Right atrium auricular region (tissue), 2 donors: ENCODE data around the gene UNC5B. TPM values are rescaled to one million over a fixed set of nuclear protein-coding genes. Genes with fewer than 3 reads are reported as not detected.

Experiments used
- DNase-seq: peaks from one replicate; pipeline ENCODE4 v3.0.0-alpha.2; 2019; ENCODE audit warnings: low spot score
- H3K27ac ChIP-seq, 2 donors: fragments of 200-600 bp; sonication (generic); 1 replicate in 1 of 2; 2 replicates in 1 of 2; pipeline ENCODE4 v1.5.1; 2016 to 2019
- H3K27me3 ChIP-seq, 2 donors: fragments of 200-600 bp; sonication (generic); one replicate each; pipeline versions ENCODE4 v1.5.1 to v1.6.0; 2017 to 2019
- H3K36me3 ChIP-seq: fragments of 200-600 bp; sonication (generic); one replicate; pipeline ENCODE4 v1.5.1; 2016
- H3K4me1 ChIP-seq, 2 donors: fragments of 200-600 bp; sonication (generic); one replicate each; pipeline versions ENCODE4 v1.5.1 to v1.6.0; 2017 to 2019
- H3K4me3 ChIP-seq, 2 donors: fragments of 200-600 bp; sonication (generic); 1 replicate in 1 of 2; 2 replicates in 1 of 2; pipeline ENCODE4 v1.5.1; 2017 to 2019; ENCODE audit warnings: mild to moderate bottlenecking in 1 of 2, moderate library complexity in 1 of 2
- H3K9me3 ChIP-seq, 2 donors: fragments of 200-600 bp; sonication (generic); one replicate each; pipeline ENCODE4 v1.5.1; 2019
- total RNA-seq, 2 donors: library from RNA; depleted of rRNA; stranded (reverse); fragments of >200 nt; gene quantifications; one replicate each; pipeline ENCODE4 v1.1.0, GENCODE V29; 2016
- TF ChIP-seq, protein P1 (sequence below), 2 donors: fragments of 200-600 bp; sonication (generic); IDR thresholded peaks; one replicate each; pipeline ENCODE4 v1.5.1; 2019; ENCODE audit warnings: antibody characterized with exemption in 2 of 2

Gene UNC5B
- total RNA-seq, 2 donors from 2014 or later, result 10.9 to 29.2 TPM

DNA sequence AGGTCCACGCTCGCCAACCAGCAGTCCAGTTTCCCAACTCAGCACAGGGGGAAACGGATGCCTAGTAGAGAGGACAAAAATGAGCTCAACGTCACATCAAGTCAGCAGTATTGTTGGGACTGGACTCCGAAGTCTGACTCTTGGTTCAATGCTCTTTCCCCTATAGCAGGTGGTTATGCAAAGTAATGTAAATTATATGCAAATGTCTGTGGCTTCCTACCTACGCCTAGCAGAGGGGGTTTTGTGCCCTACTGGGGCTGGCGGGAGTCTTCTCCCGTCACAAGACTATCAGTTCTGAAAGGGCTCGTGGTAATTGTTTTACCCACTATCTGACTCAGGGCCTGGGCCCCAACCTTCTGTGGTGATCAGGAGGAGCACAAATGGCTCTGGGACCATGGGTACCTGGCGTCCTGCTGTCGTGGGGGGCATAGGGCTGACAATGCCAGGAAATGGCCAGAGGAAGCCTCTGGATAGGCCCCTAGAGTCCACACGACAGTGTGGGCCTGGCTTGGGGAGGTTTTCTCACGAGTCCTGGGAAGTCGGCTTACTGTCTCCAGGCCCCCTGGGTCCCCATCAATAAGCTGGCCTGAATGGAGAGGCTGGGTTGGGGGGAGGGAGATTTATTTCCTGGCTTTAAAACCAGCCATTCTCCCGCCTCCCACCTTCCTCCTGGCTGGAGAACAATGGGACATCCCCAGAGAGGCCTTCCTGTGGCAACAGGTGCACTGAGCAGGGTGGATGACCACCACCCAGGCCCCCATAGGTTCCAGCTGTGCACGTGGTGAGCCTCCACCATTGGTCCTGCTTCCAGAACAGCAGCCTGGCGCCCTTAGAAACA lies 41.8 kb downstream of the UNC5B start:
- Histone ChIP-seq H3K4me3 (no peak overlapping the region), H3K36me3 (no peaks in the 10 kb centered on the region), H3K4me1 (peaks cover 0 to 80% of the 10 kb centered on the region in 2 donors), H3K27me3 (no peaks in the 10 kb centered on the region), H3K9me3 (no peaks in the 10 kb centered on the region), H3K27ac (no peak overlapping the region)
- no peak for DNase-seq
- TF ChIP-seq, protein P1, sequence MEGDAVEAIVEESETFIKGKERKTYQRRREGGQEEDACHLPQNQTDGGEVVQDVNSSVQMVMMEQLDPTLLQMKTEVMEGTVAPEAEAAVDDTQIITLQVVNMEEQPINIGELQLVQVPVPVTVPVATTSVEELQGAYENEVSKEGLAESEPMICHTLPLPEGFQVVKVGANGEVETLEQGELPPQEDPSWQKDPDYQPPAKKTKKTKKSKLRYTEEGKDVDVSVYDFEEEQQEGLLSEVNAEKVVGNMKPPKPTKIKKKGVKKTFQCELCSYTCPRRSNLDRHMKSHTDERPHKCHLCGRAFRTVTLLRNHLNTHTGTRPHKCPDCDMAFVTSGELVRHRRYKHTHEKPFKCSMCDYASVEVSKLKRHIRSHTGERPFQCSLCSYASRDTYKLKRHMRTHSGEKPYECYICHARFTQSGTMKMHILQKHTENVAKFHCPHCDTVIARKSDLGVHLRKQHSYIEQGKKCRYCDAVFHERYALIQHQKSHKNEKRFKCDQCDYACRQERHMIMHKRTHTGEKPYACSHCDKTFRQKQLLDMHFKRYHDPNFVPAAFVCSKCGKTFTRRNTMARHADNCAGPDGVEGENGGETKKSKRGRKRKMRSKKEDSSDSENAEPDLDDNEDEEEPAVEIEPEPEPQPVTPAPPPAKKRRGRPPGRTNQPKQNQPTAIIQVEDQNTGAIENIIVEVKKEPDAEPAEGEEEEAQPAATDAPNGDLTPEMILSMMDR (IDR thresholded peaks at IDR 0.05), result no peak

DNA sequence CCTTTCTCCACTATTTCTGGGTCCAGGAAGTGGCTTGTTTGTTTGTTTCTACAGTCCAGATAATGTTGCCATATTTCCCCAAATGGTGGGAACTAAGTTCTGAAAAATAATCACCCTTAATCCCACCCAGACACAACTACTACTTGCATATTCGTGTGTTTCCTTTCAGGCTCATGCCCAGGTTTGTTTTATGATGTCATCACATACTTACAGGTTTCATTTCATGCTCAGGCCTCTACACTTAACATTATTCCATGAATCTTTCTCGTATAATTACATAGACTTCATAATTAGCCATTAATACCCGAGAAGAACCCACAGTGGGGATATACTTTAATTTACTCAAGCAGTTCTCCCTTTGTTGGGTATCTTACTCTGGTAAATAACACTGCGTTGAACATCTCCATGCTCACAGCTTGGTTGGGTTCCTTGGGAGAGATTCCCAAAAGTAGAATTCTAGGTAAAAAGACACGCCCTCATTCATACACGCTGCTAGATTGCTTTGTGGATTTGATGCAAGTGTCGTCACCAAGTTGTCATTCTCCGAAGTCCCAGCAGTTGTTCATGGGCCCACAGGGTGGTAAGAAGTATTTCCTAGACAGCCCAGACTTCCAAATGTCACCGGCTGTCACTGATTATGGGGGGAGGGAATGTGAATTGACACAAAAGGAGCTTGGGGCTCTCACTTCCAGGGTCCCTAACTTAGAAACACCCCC lies 42.6 kb downstream of the UNC5B start:
- Histone ChIP-seq H3K4me3 (no peak overlapping the region), H3K9me3 (no peaks in the 10 kb centered on the region), H3K4me1 (peaks cover 0 to 80% of the 10 kb centered on the region in 2 donors), H3K27me3 (no peaks in the 10 kb centered on the region), H3K27ac (peak overlapping the region in 1 of 2 donors; percentile 3), H3K36me3 (no peaks in the 10 kb centered on the region)
- no peak for DNase-seq
- TF ChIP-seq, protein P1 (IDR thresholded peaks at IDR 0.05), result no peak

GRCh38 chr10:71255550-71255807 lies 43.1 kb downstream of the UNC5B start:
- no peak for DNase-seq
- Histone ChIP-seq H3K27ac (peak overlapping the region; percentile 3 to 22), H3K27me3 (no peaks in the 10 kb centered on the region), H3K9me3 (no peaks in the 10 kb centered on the region), H3K4me3 (no peak overlapping the region), H3K36me3 (no peaks in the 10 kb centered on the region), H3K4me1 (peaks cover 0 to 81% of the 10 kb centered on the region in 2 donors)
- TF ChIP-seq, protein P1 (IDR thresholded peaks at IDR 0.05), result no peak

DNA sequence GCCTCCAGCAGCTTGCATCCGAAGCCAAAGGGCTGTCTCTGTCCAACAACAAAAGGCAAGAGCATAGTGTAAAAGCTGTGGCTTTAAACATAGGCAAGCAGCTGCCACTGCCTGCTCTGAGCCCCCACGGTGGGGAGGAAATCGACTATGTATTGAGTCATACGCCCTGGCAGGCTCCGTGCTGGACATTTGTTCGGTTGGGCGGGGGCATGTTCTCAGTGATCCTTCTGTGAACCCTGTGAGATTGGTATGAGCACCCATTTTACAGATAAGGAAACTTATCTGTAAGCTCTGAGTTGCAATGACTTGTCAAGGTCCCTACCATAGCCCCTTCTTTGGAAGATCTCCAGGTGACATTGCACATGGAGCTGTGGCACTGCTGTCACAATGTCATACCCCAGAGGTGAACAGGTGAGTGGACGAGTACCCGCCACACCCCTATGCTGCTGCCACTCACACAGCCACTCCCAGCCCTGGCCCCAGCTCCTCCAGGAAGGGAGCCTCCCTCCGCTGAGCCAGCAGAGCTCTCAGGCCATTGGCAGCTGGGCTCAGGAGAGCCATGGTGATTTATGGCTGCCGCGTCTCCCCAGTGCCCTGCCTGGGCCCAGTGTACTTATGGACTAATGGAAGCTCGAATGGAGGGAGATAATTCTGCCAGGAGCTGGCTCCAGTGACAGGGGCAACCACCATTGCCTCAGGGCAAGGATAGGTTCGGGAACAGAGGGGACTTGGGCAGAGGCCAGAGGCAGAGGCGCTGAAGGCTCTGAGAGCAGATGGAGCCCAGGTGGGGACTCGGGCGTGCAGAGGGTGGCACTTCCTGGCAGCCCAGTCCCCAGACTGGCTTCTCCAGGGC lies 43.7 kb downstream of the UNC5B start:
- DNase-seq, result peak; percentile 79
- TF ChIP-seq, protein P1 (IDR thresholded peaks at IDR 0.05), result no peak

GRCh38 chr10:71256661-71257318 lies 44.4 kb downstream of the UNC5B start:
- Histone ChIP-seq H3K4me3 (no peak overlapping the region), H3K36me3 (no peaks in the 10 kb centered on the region), H3K27me3 (no peaks in the 10 kb centered on the region), H3K27ac (peak overlapping the region in 1 of 2 donors; percentile 15), H3K9me3 (no peaks in the 10 kb centered on the region), H3K4me1 (peaks cover 0 to 87% of the 10 kb centered on the region in 2 donors)
- no peak for DNase-seq
- TF ChIP-seq, protein P1 (IDR thresholded peaks at IDR 0.05), result no peak

More for the DNA sequence above, 43.7 kb downstream of the UNC5B start:
- Histone ChIP-seq H3K4me1 (peaks cover 0 to 86% of the 10 kb centered on the region in 2 donors), H3K4me3 (no peak overlapping the region), H3K27me3 (no peaks in the 10 kb centered on the region), H3K9me3 (no peaks in the 10 kb centered on the region), H3K36me3 (no peaks in the 10 kb centered on the region), H3K27ac (peak overlapping the region; percentile 15 to 22)
